Neural progenitor cell (in vitro differentiated cells): ENCODE results near the gene SRSF1.

Source experiments
- CTCF ChIP-seq: fragments of 200-600 bp; sonication (generic); IDR thresholded peaks from 2 replicates; pipeline ENCODE4 v1.5.1; 2017; ENCODE audit warnings: antibody characterized with exemption, mild to moderate bottlenecking
- EZH2 ChIP-seq: fragments of 200-600 bp; sonication (generic); IDR thresholded peaks from 2 replicates; pipeline ENCODE4 v1.6.1; 2017; ENCODE audit warnings: antibody characterized with exemption, mild to moderate bottlenecking, moderate library complexity
- EZH2phosphoT487 ChIP-seq: fragments of 200-600 bp; sonication (generic); IDR thresholded peaks from 2 replicates; pipeline ENCODE4 v1.6.1; 2017; ENCODE audit warnings: antibody characterized with exemption

DNA sequence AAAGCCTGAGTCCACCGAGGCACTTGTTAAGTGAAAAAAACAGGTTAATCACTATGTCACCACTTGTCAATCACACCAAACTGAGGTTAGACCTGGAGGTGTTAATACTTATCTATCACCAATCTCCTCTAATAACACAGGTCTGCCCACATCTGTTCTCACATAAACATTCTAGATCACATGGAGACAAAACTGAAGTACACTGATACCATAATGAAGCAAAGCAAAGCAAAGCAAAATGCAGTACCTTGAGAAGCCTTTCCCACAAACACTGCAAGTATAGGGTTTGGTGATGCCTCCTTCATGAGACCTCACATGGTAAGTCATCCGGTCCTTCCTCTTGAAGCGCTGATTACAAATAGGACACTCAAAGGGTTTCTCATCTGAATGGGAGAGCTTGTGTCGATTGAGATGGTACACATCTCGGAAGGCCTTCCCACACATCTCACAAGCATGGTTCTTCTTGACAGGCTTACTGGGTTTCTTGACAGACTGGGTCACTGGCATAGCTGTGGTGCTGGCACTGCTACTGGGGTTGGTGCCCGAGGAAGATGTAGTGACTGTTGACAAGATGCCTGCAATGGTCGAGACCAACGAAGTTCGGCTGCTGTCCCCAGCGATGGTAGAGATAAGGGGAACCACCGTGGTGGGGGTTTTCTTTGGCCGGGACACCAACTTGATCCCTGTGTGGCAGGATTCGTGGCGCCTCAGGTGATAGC lies 24.4 kb downstream of the SRSF1 start:
- TF ChIP-seq CTCF = no peak
- no peak for TF ChIP-seq EZH2
- no peak for TF ChIP-seq EZH2phosphoT487
